Neural cell (in vitro differentiated cells): ENCODE results near the gene ADK. TPM values are rescaled to one million over a fixed set of nuclear protein-coding genes. Genes with fewer than 3 reads are reported as not detected.

Experiments used
- H2AFZ ChIP-seq: fragments of 200-600, 300-800 bp; sonication (generic), shearing (Covaris generic); 2 replicates; pipeline ENCODE4 v1.6.0; 2014; ENCODE audit warnings: low read depth, mild to moderate bottlenecking, antibody characterized with exemption, low read length, moderate library complexity
- H3F3A ChIP-seq: fragments of 200-600 bp; shearing (Covaris generic); 2 replicates; pipeline ENCODE4 v1.6.1; 2016; ENCODE audit warnings: mild to moderate bottlenecking, moderate library complexity, mixed read lengths, antibody characterized with exemption, low read length; ENCODE audit not compliant: insufficient read depth, poor library complexity, severe bottlenecking
- H3K27ac ChIP-seq: fragments of 200-600, 300-800 bp; sonication (generic), shearing (Covaris generic); 2 replicates; pipeline ENCODE4 v1.5.1; 2014; ENCODE audit warnings: mild to moderate bottlenecking, low read length, moderate library complexity
- H3K27me3 ChIP-seq: fragments of 300-800, 200-600 bp; sonication (generic), shearing (Covaris generic); 2 replicates; pipeline ENCODE4 v1.6.0; 2014; ENCODE audit warnings: mild to moderate bottlenecking, low read depth, low read length, moderate library complexity; ENCODE audit not compliant: insufficient read depth
- H3K36me3 ChIP-seq: fragments of 300-800, 200-600 bp; sonication (generic), shearing (Covaris generic); 2 replicates; pipeline ENCODE4 v1.5.1; 2014; ENCODE audit warnings: mild to moderate bottlenecking, antibody characterized with exemption, low read length, moderate library complexity; ENCODE audit not compliant: insufficient read depth
- H3K4me2 ChIP-seq: fragments of 300-800, 200-600 bp; sonication (generic), shearing (Covaris generic); 2 replicates; pipeline ENCODE4 v1.6.0; 2014; ENCODE audit warnings: mild to moderate bottlenecking, low read length
- H3K4me3 ChIP-seq: fragments of 300-800, 200-600 bp; sonication (generic), shearing (Covaris generic); 2 replicates; pipeline ENCODE4 v1.5.1; 2014; ENCODE audit warnings: mild to moderate bottlenecking, low read length, moderate library complexity
- H3K79me2 ChIP-seq: fragments of 200-600 bp; shearing (Covaris generic); replicated peaks from 2 replicates; pipeline ENCODE4 v1.6.0; 2014; ENCODE audit warnings: mild to moderate bottlenecking, low read length, moderate library complexity; ENCODE audit not compliant: insufficient read depth
- H3K9ac ChIP-seq: fragments of 300-800, 200-600 bp; sonication (generic), shearing (Covaris generic); 2 replicates; pipeline ENCODE4 v1.6.1; 2016; ENCODE audit warnings: mild to moderate bottlenecking, low read length, mixed read lengths
- H3K9me2 ChIP-seq: fragments of 200-600 bp; shearing (Covaris generic); 2 replicates; pipeline ENCODE4 v1.6.1; 2016; ENCODE audit warnings: mild to moderate bottlenecking, low read length, mixed read lengths; ENCODE audit not compliant: insufficient read depth
- H3K9me3 ChIP-seq: fragments of 200-600, 300-800 bp; sonication (generic), shearing (Covaris generic); 2 replicates; pipeline ENCODE4 v1.6.1; 2016; ENCODE audit warnings: mild to moderate bottlenecking, mixed run types, low read length, moderate library complexity, mixed read lengths
- H4K20me1 ChIP-seq: fragments of 200-600 bp; shearing (Covaris generic); 2 replicates; pipeline ENCODE4 v1.6.1; 2016; ENCODE audit warnings: mild to moderate bottlenecking, mixed run types; ENCODE audit not compliant: insufficient read depth
- CTCF ChIP-seq: fragments of 450-650 bp; IDR thresholded peaks from 2 replicates; pipeline ENCODE4 v1.5.1; 2014; ENCODE audit warnings: antibody characterized with exemption, mild to moderate bottlenecking, moderate library complexity; ENCODE audit not compliant: poor library complexity, severe bottlenecking
- EP300 ChIP-seq: fragments of 450-650 bp; conservative IDR thresholded peaks from 2 replicates; pipeline ENCODE4 v1.6.1; 2014; ENCODE audit warnings: antibody characterized with exemption, mild to moderate bottlenecking, moderate library complexity; ENCODE audit not compliant: poor library complexity, severe bottlenecking
- EZH2 ChIP-seq: fragments of 200-600, 300-800 bp; shearing (Covaris generic), sonication (generic); IDR thresholded peaks from 2 replicates; pipeline ENCODE4 v1.6.1; 2014; ENCODE audit warnings: antibody characterized with exemption, low read length, borderline replicate concordance, mild to moderate bottlenecking; ENCODE audit not compliant: insufficient read depth, poor library complexity, severe bottlenecking
- MXI1 ChIP-seq: fragments of 450-650 bp; conservative IDR thresholded peaks from 2 replicates; pipeline ENCODE4 v1.6.1; 2014; ENCODE audit warnings: antibody characterized with exemption, mild to moderate bottlenecking; ENCODE audit not compliant: poor library complexity, severe bottlenecking
- POLR2AphosphoS5 ChIP-seq: IDR thresholded peaks from 2 replicates; pipeline ENCODE4 v1.6.1; 2012
- RAD21 ChIP-seq: fragments of 450-650 bp; conservative IDR thresholded peaks from 2 replicates; pipeline ENCODE4 v1.6.1; 2014; ENCODE audit warnings: antibody characterized with exemption, mild to moderate bottlenecking, moderate library complexity
- SMC3 ChIP-seq: fragments of 450-650 bp; conservative IDR thresholded peaks from 2 replicates; pipeline ENCODE4 v1.6.1; 2014; ENCODE audit warnings: antibody characterized with exemption, mild to moderate bottlenecking, moderate library complexity; ENCODE audit not compliant: poor library complexity
- polyA plus RNA-seq: library from polyadenylated mRNA; depleted of rRNA; stranded (reverse); fragments of >200 nt; gene quantifications from 2 replicates; pipeline ENCODE4 v1.2.3, GENCODE V29; 2014
- TF ChIP-seq, protein P1 (sequence below): IDR thresholded peaks from 2 replicates; pipeline ENCODE4 v1.6.1; 2012; ENCODE audit warnings: borderline replicate concordance

Gene ADK
- polyA plus RNA-seq, 1 donor from 2014 or later: 19.5 TPM

DNA sequence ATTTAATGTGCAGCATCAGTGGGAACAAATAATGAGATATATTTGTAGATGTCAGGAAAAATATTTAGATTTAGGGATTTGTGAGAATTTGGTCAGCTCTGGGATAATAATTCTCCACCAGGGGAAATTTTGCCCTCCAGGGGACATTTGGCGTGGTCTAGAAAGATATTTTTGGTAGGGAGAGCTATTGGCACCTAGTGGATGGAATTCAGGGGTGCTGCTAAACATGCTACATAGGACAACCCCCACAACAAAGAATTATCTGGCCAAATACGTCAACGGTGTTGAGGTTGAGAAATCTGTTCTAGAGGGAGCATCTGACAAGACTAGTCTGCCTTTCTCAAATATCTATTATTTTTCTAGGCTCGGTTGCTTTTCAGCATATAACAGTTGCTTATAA is 2.1 kb downstream of the ADK start:
- Histone ChIP-seq H3K27me3 (no peaks in the 10 kb centered on the region), H3K27ac (no peak overlapping the region), H2AFZ (no peak overlapping the region), H3K9ac (no peak overlapping the region), H3F3A (no peaks in the 10 kb centered on the region), H3K79me2 (peaks cover 46% of the 10 kb centered on the region), H3K4me3 (peak overlapping the region; percentile 91), H3K36me3 (no peaks in the 10 kb centered on the region), H3K9me2 (no peaks in the 10 kb centered on the region), H3K4me2 (peak overlapping the region; percentile 47), H4K20me1 (no peaks in the 10 kb centered on the region), H3K9me3 (no peaks in the 10 kb centered on the region)
- TF ChIP-seq EP300 (no peak), RAD21 (no peak), EZH2 (no peak), POLR2AphosphoS5 (no peak), SMC3 (no peak), CTCF (no peak)
- TF ChIP-seq, protein P1, sequence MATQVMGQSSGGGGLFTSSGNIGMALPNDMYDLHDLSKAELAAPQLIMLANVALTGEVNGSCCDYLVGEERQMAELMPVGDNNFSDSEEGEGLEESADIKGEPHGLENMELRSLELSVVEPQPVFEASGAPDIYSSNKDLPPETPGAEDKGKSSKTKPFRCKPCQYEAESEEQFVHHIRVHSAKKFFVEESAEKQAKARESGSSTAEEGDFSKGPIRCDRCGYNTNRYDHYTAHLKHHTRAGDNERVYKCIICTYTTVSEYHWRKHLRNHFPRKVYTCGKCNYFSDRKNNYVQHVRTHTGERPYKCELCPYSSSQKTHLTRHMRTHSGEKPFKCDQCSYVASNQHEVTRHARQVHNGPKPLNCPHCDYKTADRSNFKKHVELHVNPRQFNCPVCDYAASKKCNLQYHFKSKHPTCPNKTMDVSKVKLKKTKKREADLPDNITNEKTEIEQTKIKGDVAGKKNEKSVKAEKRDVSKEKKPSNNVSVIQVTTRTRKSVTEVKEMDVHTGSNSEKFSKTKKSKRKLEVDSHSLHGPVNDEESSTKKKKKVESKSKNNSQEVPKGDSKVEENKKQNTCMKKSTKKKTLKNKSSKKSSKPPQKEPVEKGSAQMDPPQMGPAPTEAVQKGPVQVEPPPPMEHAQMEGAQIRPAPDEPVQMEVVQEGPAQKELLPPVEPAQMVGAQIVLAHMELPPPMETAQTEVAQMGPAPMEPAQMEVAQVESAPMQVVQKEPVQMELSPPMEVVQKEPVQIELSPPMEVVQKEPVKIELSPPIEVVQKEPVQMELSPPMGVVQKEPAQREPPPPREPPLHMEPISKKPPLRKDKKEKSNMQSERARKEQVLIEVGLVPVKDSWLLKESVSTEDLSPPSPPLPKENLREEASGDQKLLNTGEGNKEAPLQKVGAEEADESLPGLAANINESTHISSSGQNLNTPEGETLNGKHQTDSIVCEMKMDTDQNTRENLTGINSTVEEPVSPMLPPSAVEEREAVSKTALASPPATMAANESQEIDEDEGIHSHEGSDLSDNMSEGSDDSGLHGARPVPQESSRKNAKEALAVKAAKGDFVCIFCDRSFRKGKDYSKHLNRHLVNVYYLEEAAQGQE: no peak

DNA sequence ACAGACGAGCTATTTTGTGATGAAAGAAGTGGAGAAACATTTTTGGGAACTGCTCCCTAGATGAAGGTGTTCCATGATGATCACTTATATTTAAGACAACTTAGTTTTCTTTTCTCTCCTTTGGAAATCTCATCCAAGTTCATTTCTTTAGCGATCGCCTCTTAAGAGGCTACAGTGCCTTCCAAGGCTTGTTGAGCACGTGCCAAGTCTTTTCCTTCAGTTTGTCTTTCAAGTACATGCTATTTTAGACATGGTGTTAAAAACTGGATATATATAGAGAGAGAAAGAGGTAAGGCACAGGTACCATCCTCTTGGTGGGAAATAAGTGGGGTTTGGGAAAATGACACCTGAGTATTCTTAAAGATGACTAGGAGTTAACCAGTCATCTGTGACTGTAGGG is 2.7 kb downstream of the ADK start:
- Histone ChIP-seq H3K4me2 (no peak overlapping the region), H3K27ac (no peak overlapping the region), H3K4me3 (no peak overlapping the region), H3K9ac (no peak overlapping the region), H3F3A (no peaks in the 10 kb centered on the region), H3K9me3 (no peaks in the 10 kb centered on the region), H3K27me3 (no peaks in the 10 kb centered on the region), H2AFZ (no peak overlapping the region), H4K20me1 (no peaks in the 10 kb centered on the region), H3K79me2 (peaks cover 48% of the 10 kb centered on the region), H3K36me3 (no peaks in the 10 kb centered on the region), H3K9me2 (no peaks in the 10 kb centered on the region)
- no peak for TF ChIP-seq MXI1
- no peak for TF ChIP-seq EP300

DNA sequence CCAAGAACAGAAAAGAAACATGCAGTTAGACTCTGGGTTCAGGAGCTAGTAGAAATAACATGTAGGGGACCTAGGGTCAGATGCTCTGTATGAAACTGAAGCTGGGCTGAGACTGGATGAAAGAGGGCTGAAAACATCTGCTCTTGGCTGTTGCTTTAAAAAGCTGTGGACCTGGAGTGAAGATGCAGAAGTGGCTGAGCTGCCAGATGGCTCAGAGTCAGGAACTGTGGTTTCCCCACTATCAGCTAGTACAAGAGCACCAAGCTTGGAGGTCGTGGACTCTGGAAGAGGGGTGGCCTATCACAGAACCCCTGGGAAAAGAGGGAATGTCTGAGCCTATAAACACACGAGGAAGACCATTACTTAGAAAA is 5.9 kb downstream of the ADK start:
- H3K9me3 ChIP-seq: no peaks in the 10 kb centered on the region
- no peak overlapping the region for H3K9ac ChIP-seq
- H3K36me3 ChIP-seq: no peaks in the 10 kb centered on the region
- no peaks in the 10 kb centered on the region for H4K20me1 ChIP-seq
- no peak overlapping the region for H3K27ac ChIP-seq
- H2AFZ ChIP-seq: no peak overlapping the region
- no peaks in the 10 kb centered on the region for H3K9me2 ChIP-seq
- H3K79me2 ChIP-seq: peaks cover 30% of the 10 kb centered on the region
- H3F3A ChIP-seq: no peaks in the 10 kb centered on the region
- H3K27me3 ChIP-seq: no peaks in the 10 kb centered on the region
- H3K4me2 ChIP-seq: no peak overlapping the region
- H3K4me3 ChIP-seq: no peak overlapping the region
- TF ChIP-seq MXI1 (no peak), SMC3 (no peak), RAD21 (no peak), POLR2AphosphoS5 (no peak)
